Right ventricle myocardium superior (tissue), 1 donor: ENCODE data around the gene LYPLAL1. TPM values are rescaled to one million over a fixed set of nuclear protein-coding genes. Genes with fewer than 3 reads are reported as not detected.
"Not testable (repeated sequence)": the region's sequence is repeated elsewhere in the genome, so short reads cannot be mapped to it uniquely, and the experiment has no call there.

Experiments used
- ATAC-seq: fragments of 200-7000 bp; cut with Tn5 transposase; one replicate; pipeline ENCODE4 v1.9.1; 2020; ENCODE audit warnings: mild to moderate bottlenecking; ENCODE audit not compliant: poor library complexity
- DNase-seq: peaks from one replicate; pipeline ENCODE4 v3.0.0-alpha.2; 2020
- intact Hi-C: fragments of 100-400 bp; cut with DNase I; formaldehyde crosslinking; loops from one replicate; pipeline ENCODE4 v1.11.2; 2022
- total RNA-seq: library from RNA; stranded (reverse); fragmentation: NEBNext Ultra II Directional; extraction: Animal tissue kit (Norgen Biotek cat#: 25700); gene quantifications from one replicate; pipeline ENCODE4 v1.2.1, GENCODE V29; 2021
- donor health status: DM: no; HTN: yes; CAD: no; lungs with severe emphysema.

LYPLAL1 gene
- total RNA-seq, 1 donor from 2014 or later: 72.2 TPM

DNA sequence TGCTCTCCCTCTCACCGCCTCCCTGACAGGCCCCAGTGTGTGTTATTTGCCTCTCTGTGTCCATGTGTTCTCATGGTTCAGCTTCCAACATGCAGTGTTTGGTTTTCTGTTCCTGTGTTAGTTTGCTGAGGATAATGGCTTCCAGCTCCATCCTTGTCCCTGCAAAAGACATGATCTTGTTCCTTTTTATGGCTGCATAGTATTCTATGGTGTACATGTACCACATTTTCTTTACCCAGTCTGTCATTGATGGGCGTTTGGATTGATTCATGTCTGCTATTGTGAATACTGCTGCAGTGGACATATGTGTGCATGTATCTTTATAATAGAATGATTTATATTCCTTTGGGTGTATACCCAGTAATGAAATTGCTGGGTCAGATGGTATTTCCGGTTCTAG lies 22.2 kb downstream of the LYPLAL1 start:
- intact Hi-C loops, DNase-seq, ATAC-seq: not testable (repeated sequence)

DNA sequence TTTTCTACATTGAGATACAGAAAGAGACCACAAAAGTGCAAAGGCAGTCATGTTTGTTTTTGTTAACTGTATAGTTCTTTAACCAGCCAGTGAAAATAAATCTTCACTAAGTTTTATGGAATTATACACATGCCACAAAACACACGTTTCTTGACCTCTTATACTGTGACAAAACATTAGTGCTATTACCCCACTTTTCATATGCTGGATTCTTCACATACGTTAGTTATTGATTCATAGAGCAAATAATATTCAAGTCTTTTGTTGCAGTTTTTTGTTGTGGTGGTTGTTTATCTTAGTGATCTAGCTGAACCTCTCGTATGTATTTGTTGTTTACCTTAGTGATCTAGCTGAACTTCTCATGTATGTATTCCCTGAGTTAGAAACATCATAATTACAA lies 28.0 kb downstream of the LYPLAL1 start:
- ATAC-seq (no peak), DNase-seq (no peak)
- intact Hi-C loops: no loop called here

DNA sequence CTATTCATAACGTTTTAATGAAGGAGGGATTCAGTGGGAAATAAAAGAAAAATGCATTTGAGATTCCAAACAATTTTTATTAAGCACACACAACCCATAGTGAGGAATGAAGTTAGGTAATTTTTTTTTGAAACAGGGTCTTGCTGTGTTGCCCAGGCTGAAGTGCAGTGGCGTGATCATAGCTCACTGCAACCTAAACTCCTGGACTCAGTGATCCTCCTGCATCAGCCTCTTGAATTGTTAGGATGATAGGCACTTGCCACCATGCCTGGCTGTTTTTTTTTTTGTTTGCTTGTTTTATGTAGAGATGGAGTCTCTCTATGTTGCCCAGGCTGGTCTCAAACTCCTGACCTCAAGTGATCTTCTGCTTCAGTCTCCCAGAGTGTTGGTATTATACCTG lies 28.9 kb downstream of the LYPLAL1 start:
- intact Hi-C loops: no loop called here
- DNase-seq (no peak), ATAC-seq (no peak)

DNA sequence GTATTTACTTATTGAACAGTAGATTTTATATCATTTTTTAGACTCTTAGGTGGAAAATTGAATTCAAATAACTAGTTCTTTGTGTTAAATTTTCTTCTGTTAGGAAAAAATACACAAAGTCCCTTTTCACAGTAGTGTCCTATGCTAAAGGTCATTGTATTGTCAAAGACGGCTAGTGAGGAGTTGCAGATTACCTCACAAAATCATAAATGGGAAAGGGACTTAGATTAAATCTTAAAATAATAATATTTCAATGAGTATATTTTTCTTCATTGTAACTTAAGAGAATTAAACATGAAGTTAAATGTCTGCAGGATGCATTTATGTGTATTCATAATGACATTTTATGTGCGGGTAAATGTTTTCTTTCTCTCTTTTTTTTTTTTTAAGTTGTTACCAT lies 32.7 kb downstream of the LYPLAL1 start:
- DNase-seq: no peak
- intact Hi-C loops: no loop called here
- no peak for ATAC-seq

GRCh38 chr1:219209578-219209977 lies 35.9 kb downstream of the LYPLAL1 start:
- ATAC-seq: peak; percentile 58
- DNase-seq: no peak
- intact Hi-C loops: no loop called here

DNA sequence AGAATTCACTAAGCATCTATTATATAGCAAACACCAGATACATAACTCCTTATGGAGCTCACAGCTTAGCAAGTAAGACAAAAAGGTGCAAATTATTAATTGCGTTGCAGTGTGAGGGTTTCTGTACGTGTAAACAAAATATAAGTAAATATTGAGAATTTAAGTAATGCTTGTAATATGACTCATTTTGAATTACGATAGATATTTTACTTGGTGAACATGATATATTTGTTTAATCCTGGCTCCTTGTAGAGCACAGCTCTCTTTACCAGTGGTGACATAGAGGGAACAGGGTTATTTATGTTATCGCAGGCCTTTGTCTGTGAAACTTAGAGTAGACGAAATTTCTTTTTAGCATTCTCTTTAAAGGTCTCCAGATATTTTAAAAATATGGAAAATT lies 36.4 kb downstream of the LYPLAL1 start:
- no peak for ATAC-seq
- no peak for DNase-seq
- intact Hi-C loops: no loop called here

DNA sequence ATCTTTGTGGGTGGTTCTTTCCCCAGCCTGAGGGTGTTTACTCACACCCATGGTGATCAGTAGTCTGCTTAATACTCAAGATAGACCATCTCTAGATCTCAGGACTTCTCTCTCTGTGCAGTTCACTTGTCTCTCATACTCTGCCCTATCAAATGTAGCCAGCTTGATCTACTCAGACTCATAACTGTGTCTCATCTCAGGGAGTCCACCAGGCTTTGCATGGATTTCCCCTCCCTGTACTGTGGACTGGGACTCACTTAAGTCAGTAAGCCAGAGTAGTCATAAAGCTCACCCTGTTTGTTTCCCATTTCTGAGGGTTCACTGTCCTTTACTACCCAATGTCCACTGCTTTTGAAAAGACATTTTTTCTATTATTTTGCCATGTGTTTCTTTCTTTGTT lies 41.8 kb downstream of the LYPLAL1 start:
- no peak for DNase-seq
- intact Hi-C loops: no loop called here
- ATAC-seq: no peak

GRCh38 chr1:219220945-219221344 lies 47.3 kb downstream of the LYPLAL1 start:
- ATAC-seq: peak; percentile 58
- no peak for DNase-seq
- intact Hi-C loops: no loop called here

GRCh38 chr1:219223496-219223895 lies 49.8 kb downstream of the LYPLAL1 start:
- no peak for DNase-seq
- ATAC-seq: no peak
- intact Hi-C loops: no loop called here

GRCh38 chr1:219226196-219226595 lies 52.5 kb downstream of the LYPLAL1 start:
- ATAC-seq (no peak), DNase-seq (no peak)
- intact Hi-C loops: no loop called here

DNA sequence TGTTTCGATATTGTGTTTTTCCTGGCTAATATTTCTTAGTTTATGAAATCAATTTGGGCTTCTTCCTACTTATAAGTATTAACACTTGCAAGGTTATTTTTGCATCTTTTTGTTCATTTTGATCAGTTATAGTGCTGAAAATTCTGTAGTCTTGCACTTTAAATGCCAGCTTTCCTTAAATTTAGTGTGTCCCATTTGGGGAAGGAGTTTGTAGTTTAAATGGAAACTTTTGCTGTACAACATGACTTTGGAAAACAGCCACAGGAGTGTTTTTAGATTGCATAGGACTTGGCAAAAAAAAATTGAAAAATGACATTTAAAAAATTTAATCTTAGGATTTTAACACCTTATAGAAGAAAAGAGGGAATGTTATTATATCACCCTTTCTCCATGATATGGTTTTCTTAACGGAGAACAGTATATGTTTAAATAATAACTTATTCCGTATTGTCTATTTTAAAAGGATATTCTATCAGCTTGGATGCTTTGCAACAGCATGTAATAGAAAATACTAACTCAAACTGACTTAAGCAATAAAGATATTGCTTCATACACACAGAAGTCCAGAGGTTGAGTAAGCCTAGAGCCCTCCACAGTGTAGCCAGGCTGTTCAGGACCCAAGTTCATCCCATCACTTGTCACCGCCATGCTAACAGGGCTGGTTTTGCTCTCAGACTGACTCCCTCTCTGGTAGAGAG lies 53.8 kb downstream of the LYPLAL1 start:
- ATAC-seq: no peak
- intact Hi-C loops: no loop called here
- DNase-seq: no peak

- DNase-seq (no peak), ATAC-seq (no peak)
- intact Hi-C loops: no loop called here
Observed at GRCh38 chr1:219228058-219228419, 54.4 kb downstream of the LYPLAL1 start.

GRCh38 chr1:219232890-219233289 lies 59.2 kb downstream of the LYPLAL1 start:
- intact Hi-C loops: no loop called here
- no peak for DNase-seq
- ATAC-seq: no peak

- ATAC-seq (no peak), DNase-seq (no peak)
- intact Hi-C loops: no loop called here
Observed at GRCh38 chr1:219235903-219236481, 62.3 kb downstream of the LYPLAL1 start.

DNA sequence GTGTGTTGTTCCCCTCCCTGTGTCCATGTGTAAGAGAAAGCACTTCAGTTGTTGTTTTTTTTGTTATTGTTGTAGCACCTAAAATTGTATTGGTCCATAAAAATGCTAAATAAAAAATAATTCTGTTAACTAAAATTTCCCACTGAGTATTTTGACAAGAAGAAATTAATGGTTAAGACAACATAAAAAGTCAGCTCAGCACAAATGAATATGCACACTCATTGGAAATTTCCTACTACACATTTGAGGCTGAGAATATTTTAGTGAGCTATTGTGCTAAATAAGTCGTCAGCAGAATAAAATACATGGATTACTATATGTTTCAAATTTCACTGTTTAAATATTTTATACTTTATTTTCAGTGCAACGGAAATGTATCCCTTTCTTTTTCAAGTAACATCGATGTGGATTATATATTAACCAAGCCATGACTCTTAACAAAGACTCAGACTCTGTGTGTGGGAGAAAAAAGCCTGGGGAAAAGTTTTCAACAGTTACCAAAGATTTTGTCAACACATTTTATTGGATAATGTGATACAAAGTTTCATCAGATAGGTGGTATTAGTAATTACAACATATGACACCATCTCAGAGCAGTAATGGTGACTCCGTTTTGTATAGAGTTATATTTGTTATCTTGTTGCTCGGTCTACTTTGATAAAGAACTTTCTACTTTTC lies 63.4 kb downstream of the LYPLAL1 start:
- intact Hi-C loops: no loop called here
- ATAC-seq (no peak), DNase-seq (no peak)

- intact Hi-C loops: no loop called here
- ATAC-seq (no peak), DNase-seq (no peak)
Observed at GRCh38 chr1:219239518-219239917, 65.8 kb downstream of the LYPLAL1 start.

- intact Hi-C loops: no loop called here
- DNase-seq (no peak), ATAC-seq (no peak)
Observed at GRCh38 chr1:219244864-219245263, 71.2 kb downstream of the LYPLAL1 start.

GRCh38 chr1:219247441-219247840 lies 73.8 kb downstream of the LYPLAL1 start:
- ATAC-seq: no peak
- intact Hi-C loops: no loop called here
- no peak for DNase-seq

DNA sequence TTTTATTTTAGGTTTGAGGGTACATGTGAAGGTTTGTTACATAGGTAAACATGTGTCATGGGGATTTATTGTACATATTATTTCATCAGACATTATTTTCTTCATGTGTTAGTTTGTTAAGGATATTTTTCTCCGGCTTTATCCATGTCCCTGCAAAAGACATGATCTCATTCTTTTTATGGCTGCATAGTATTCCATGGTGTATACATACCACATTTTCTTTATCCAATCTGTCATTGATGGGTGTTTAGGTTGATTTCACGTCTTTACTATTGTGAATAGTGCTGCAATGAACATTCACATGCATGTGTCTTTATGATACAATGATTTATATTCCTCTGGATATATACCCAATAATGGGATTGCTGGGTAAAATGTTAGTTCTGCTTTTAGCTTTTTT lies 76.8 kb downstream of the LYPLAL1 start:
- ATAC-seq, DNase-seq, intact Hi-C loops: not testable (repeated sequence)

- DNase-seq: no peak
- no peak for ATAC-seq
- intact Hi-C loops: no loop called here
Observed at GRCh38 chr1:219257751-219258150, 84.1 kb downstream of the LYPLAL1 start.
